NCI-H526 (cell line): ENCODE results near the gene CD84.
"Not testable (repeated sequence)": the region's sequence is repeated elsewhere in the genome, so short reads cannot be mapped to it uniquely, and the experiment has no call there.

Experiments
- DNase-seq, 2 experiments: peaks; one replicate each; lab custom pipeline; 2025; lab: John Stamatoyannopoulos, UW

CD84 gene

GRCh38 chr1:160540859-160541233, 38.5 kb downstream of the CD84 start:
- no peak for DNase-seq

- DNase-seq: peak in 1 of 2 experiments; percentile 23
Measured at GRCh38 chr1:160539990-160540858, 39.1 kb downstream of the CD84 start.

- no peak for DNase-seq
Measured at GRCh38 chr1:160539684-160539989, 39.7 kb downstream of the CD84 start.

DNA sequence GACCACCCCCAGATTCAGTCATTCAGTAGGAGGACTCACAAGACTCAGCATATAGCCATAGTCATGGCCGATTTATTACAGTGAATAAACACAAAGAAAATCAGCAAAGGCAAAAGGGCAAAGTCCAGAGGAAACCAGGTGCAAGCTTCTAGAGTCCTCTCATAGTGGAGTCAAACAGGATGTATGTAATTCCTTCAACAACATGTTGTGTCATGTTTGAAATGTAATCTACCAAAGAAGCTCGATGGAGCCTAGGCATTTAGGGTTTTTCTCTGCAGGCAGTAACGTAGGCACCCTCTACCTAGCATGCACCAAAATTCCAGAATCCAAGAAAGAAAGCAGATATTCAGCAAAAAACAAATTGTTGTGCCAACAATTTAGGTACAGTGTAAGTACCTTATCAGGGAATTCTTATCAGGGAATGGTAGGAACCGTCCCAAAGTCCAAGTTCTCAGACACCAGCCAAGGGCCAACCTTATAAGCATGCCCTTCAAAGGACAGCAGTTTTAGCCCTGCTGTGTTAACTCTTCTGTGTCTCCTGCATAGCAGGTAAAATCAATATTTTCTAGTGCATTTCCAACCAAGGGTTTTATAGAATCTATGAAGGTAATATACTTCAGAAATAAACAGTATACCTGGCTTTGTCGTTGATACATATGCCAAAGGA, 40.2 kb downstream of the CD84 start:
- peak; percentile 92 to 93 for DNase-seq

DNA sequence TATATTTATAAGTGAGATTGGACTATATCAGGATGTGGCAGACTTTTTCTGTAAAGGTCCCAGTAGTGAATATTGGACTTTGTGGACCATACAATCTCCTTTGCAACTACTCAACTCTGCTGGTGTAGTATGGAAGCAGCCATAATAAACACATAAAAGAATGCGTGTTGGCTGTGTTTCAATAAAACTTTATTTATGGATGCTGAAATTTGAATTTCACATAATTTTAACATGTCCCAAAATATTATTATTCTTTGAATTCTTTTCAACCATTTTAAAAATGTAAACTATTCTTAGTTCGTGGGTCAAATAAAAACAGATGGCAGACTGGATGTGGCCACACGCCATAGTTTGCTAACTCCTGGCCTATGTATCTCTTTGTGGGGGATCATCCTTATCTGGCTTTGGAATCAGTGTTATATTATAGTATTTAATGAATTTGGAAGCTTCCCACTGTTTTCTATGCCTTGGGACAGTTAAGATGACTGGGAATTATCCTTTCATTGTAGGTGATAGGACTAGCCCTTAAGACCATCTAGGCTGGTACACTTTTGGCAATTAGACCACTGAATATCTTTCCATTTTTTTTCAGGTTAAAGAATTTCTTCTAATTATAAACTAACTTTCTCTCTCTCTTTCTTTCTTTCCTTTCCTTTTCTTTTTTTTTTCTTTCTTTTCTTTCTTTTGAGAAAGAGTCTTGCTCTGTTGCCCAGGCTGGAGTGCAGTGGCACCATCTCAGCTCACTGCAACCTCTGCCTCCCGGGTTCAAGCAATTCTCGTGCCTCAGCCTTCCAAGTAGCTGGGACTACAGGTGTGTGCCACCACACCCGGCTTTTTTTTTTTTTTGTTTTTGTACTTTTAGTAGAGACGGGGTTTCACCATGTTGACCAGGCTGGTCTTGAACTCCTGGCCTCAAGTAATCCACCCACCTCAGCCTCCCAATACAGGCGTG, 41.3 kb downstream of the CD84 start:
- no peak for DNase-seq

- peak in 1 of 2 experiments; percentile 23 for DNase-seq
Measured at GRCh38 chr1:160534823-160535605, 44.3 kb downstream of the CD84 start.

DNA sequence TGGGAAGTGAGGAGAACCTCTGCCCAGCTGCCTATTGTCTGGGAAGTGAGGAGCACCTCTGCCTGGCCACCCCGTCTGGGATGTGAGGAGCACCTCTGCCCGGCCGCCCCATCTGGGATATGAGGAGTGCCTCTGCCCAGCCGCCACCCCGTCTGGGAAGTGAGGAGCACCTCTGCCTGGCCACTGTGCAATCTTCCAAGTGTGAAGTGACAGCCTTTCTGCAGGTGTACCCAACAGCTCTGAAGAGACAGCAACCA, 46.8 kb downstream of the CD84 start:
- DNase-seq: not testable (repeated sequence)

DNA sequence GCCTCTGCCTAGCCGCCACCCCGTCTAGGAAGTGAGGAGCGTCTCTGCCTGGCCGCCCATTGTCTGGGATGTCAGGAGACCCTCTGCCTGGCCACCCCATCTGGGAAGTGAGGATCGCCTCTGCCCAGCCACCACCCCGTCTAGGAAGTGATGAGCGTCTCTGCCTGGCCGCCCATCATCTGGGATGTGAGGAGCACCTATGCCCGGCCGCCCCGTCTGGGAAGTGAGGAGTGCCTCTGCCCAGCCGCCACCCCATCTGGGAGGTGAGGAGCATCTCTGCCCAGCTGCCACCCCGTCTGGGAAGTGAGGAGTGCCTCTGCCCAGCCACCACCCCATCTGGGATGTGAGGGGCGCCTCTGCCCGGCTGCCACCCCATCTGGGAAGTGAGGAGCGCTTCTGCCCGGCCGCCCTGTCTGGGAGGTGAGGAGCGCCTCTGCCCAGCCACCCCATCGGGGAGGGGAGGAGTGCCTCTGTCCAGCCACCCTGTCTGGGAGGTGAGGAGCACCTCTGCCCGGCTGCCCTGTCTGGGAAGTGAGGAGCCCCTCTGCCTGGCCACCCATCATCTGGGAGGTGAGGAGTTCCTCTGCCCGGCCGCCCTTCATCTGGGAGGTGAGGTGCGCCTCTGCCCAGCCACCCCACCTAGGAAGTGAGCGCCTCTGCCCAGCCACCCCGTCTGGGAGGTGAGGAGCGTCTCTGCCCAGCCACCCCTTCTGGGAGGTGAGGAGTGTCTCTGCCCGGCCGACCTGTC, 47.3 kb downstream of the CD84 start:
- DNase-seq: not testable (repeated sequence)

GRCh38 chr1:160529401-160529952, 49.8 kb downstream of the CD84 start:
- not testable (repeated sequence) for DNase-seq

DNA sequence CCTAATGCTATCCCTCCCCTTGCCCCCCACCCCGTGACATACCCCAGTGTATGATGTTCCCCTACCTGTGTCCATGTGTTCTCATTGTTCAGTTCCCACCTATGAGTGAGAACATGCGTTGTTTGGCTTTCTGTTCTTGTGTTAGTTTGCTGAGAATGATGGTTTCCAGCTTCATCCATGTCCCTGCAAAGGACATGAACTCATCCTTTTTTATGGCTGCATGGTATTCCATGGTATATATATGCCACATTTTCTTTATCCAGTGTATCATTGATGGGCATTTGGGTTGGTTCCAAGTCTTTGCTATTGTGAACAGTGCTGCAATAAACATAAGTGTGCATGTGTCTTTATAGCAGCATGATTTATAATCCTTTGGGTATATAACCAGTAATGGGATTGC, 55.5 kb downstream of the CD84 start:
- DNase-seq: not testable (repeated sequence)

GRCh38 chr1:160522622-160523345, 56.5 kb downstream of the CD84 start, which contains the start of gene SLAMF6:
Gene SLAMF6 (minus strand): TSS chr1:160523255. CDS start chr1:160523192, 63 bp downstream.
- DNase-seq: no peak

GRCh38 chr1:160522136-160522535, 57.2 kb downstream of the CD84 start:
- DNase-seq: no peak

- no peak for DNase-seq
Measured at GRCh38 chr1:160521554-160521953, 57.7 kb downstream of the CD84 start.

- DNase-seq: no peak
Measured at GRCh38 chr1:160520999-160521398, 58.3 kb downstream of the CD84 start.

- no peak for DNase-seq
Measured at GRCh38 chr1:160520582-160520981, 58.7 kb downstream of the CD84 start.

DNA sequence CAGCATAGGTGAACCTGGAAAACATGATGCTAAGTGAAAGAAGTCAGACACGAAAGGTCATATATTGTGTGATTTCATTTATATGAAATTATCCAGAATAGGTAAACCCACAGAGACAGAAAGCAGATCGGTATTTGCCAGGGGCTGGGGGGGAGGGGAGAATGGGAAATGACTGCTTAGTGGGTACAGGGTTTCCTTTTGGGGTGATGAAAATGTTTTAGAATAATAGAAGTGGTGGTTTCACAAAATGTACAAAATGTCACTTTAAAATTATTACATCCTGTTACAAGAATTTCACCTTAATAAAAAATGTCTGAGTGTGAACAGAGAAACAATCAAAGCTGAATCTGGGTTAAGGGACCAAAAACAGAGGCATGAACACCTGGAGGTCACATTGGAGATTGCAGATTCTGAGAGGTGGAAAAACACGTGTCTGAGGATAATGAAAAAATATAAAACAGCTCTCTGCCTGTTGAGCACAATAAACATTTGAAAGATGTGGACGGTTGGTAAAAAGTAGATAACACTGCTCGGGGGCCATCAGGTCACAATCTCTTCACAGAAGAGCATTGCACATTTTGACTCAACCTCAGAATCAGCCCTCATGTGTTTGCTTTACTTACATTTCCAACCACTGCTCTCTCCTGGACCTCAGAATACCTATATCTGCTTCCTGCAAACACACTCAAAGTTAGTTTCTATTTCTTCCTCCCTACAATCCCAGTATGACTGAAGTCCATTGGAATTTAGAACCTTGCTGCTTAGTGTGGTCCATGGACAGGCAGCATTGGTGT, 59.5 kb downstream of the CD84 start:
- DNase-seq: no peak

DNA sequence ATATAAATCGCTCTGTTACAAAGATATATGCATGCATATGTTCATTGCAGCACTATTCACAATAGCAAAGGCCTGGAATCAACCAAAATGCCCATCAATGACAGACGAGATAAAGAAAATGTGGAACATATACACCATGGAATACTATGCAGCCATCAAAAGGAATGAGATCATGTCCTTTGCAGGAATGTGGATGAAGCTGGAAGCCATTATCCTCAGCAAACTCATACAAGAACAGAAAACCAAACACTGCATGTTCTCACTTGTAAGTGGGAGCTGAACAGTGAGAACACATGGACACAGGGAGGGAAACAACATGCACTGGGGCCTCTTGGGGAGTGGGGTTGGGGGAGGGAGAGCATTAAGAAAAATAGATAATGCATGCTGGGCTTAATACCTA, 61.8 kb downstream of the CD84 start:
- not testable (repeated sequence) for DNase-seq

GRCh38 chr1:160515908-160516307, 63.4 kb downstream of the CD84 start:
- not testable (repeated sequence) for DNase-seq

GRCh38 chr1:160504651-160505050, 74.6 kb downstream of the CD84 start:
- DNase-seq: no peak
